Parathyroid adenoma (tissue), 2 donors: ENCODE measurements around the gene SHKBP1.

Experiments
- H2AFZ ChIP-seq: fragments of 300-600 bp; sonication (generic); one replicate; pipeline ENCODE4 v1.7.0; 2017; ENCODE audit warnings: antibody characterized with exemption, mild to moderate bottlenecking
- H3K27ac ChIP-seq: fragments of 300-600 bp; sonication (generic); one replicate; pipeline ENCODE4 v1.7.0; 2017
- H3K27me3 ChIP-seq: fragments of 300-600 bp; sonication (generic); one replicate; pipeline ENCODE4 v1.7.0; 2017; ENCODE audit warnings: low read length; ENCODE audit not compliant: control insufficient read depth, insufficient read depth
- H3K36me3 ChIP-seq: fragments of 300-600 bp; sonication (generic); one replicate; pipeline ENCODE4 v1.7.0; 2017; ENCODE audit warnings: low read length; ENCODE audit not compliant: control insufficient read depth, insufficient read depth
- H3K4me1 ChIP-seq: fragments of 300-600 bp; sonication (generic); one replicate; pipeline ENCODE4 v1.7.0; 2017; ENCODE audit warnings: control low read depth
- H3K4me2 ChIP-seq: fragments of 300-600 bp; sonication (generic); one replicate; pipeline ENCODE4 v1.7.0; 2017; ENCODE audit warnings: low read length
- H3K4me3 ChIP-seq: fragments of 300-600 bp; sonication (generic); one replicate; pipeline ENCODE4 v1.7.0; 2017; ENCODE audit warnings: low read depth, low read length
- H3K79me2 ChIP-seq: fragments of 300-600 bp; sonication (generic); one replicate; pipeline ENCODE4 v1.7.0; 2017; ENCODE audit warnings: control low read depth
- H3K9ac ChIP-seq: fragments of 300-600 bp; sonication (generic); one replicate; pipeline ENCODE4 v1.7.0; 2017; ENCODE audit warnings: mild to moderate bottlenecking
- H3K9me3 ChIP-seq: fragments of 300-600 bp; sonication (generic); one replicate; pipeline ENCODE4 v1.7.0; 2017; ENCODE audit warnings: low read length; ENCODE audit not compliant: control insufficient read depth
- CTCF ChIP-seq: fragments of 300-600 bp; sonication (generic); IDR thresholded peaks from one replicate; pipeline ENCODE4 v1.7.0; 2017; ENCODE audit warnings: antibody characterized with exemption, mild to moderate bottlenecking
- donor health status: primary hyperparathyroidism.

SHKBP1 gene

GRCh38 chr19:40530091-40530901 lies 46.4 kb upstream of the SHKBP1 start:
- no peaks in the 10 kb centered on the region for H3K79me2 ChIP-seq
- H3K27ac ChIP-seq = peak overlapping the region; percentile 75
- no peaks in the 10 kb centered on the region for H3K27me3 ChIP-seq
- H2AFZ ChIP-seq = peak overlapping the region; percentile 75
- peak; percentile 52 for TF ChIP-seq CTCF
- H3K9ac ChIP-seq = no peak overlapping the region
- peak overlapping the region; percentile 3 for H3K4me3 ChIP-seq
- peak overlapping the region; percentile 49 for H3K4me2 ChIP-seq
- H3K4me1 ChIP-seq = peaks cover 9% of the 10 kb centered on the region
- H3K36me3 ChIP-seq = no peaks in the 10 kb centered on the region
- no peaks in the 10 kb centered on the region for H3K9me3 ChIP-seq

- Histone ChIP-seq H2AFZ (no peak overlapping the region), H3K4me2 (no peak overlapping the region), H3K4me3 (no peak overlapping the region), H3K9me3 (no peaks in the 10 kb centered on the region), H3K9ac (no peak overlapping the region), H3K79me2 (no peaks in the 10 kb centered on the region), H3K36me3 (no peaks in the 10 kb centered on the region), H3K27ac (no peak overlapping the region), H3K4me1 (peaks cover 9% of the 10 kb centered on the region), H3K27me3 (no peaks in the 10 kb centered on the region)
- no peak for TF ChIP-seq CTCF
Measured at GRCh38 chr19:40533508-40533907, 43.2 kb upstream of the SHKBP1 start.

DNA sequence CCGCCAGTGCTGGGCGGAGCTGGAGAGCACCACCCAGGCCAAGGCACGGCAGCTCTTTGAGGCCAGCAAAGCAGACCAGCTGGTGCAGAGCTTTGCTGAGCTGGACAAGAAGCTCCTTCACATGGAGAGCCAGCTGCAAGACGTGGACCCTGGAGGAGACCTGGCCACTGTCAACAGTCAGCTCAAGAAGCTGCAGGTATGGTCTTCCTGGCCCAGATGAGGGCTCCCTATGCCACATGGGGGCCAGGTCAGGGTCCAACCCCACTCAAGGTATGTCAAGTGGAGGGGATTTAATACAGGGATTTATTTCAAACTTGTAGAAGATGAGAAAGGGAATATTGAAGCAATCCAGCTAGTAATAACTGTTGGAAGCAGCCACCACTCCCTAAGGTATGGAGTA lies 42.5 kb upstream of the SHKBP1 start:
- no peaks in the 10 kb centered on the region for H3K36me3 ChIP-seq
- H3K4me3 ChIP-seq = no peak overlapping the region
- H3K4me2 ChIP-seq = no peak overlapping the region
- H3K27me3 ChIP-seq = no peaks in the 10 kb centered on the region
- no peaks in the 10 kb centered on the region for H3K9me3 ChIP-seq
- no peak for TF ChIP-seq CTCF
- H3K9ac ChIP-seq = no peak overlapping the region
- peaks cover 9% of the 10 kb centered on the region for H3K4me1 ChIP-seq
- no peaks in the 10 kb centered on the region for H3K79me2 ChIP-seq
- H2AFZ ChIP-seq = no peak overlapping the region
- no peak overlapping the region for H3K27ac ChIP-seq

GRCh38 chr19:40539070-40539469 lies 37.6 kb upstream of the SHKBP1 start:
- no peaks in the 10 kb centered on the region for H3K4me1 ChIP-seq
- H3K4me2 ChIP-seq = no peak overlapping the region
- no peaks in the 10 kb centered on the region for H3K36me3 ChIP-seq
- H3K4me3 ChIP-seq = no peak overlapping the region
- no peaks in the 10 kb centered on the region for H3K79me2 ChIP-seq
- H2AFZ ChIP-seq = no peak overlapping the region
- no peak overlapping the region for H3K9ac ChIP-seq
- no peaks in the 10 kb centered on the region for H3K9me3 ChIP-seq
- no peaks in the 10 kb centered on the region for H3K27me3 ChIP-seq
- no peak for TF ChIP-seq CTCF
- H3K27ac ChIP-seq = no peak overlapping the region
